Upper lobe of left lung (tissue), 6 donors: ENCODE data around the gene PTCH1. TPM values are rescaled to one million over a fixed set of nuclear protein-coding genes. Genes with fewer than 3 reads are reported as not detected.

Experiments
- ATAC-seq, 2 donors: fragments of 200-7000 bp; cut with Tn5 transposase; one replicate each; pipeline ENCODE4 v1.9.1; 2022; ENCODE audit warnings: mild to moderate bottlenecking in 2 of 2, moderate library complexity in 2 of 2; ENCODE audit not compliant: low FRiP score in 2 of 2
- DNase-seq, 2 donors: peaks; one replicate each; pipeline ENCODE4 v3.0.0-alpha.2; 2019 to 2020
- H3K27ac ChIP-seq, 4 donors: fragments of 200-600 bp; sonication (generic); one replicate each; pipeline ENCODE4 v1.5.1; 2016 to 2019
- H3K27me3 ChIP-seq, 4 donors: fragments of 200-600 bp; sonication (generic); one replicate each; pipeline ENCODE4 v1.5.1; 2017 to 2019
- H3K36me3 ChIP-seq, 4 donors: fragments of 200-600 bp; sonication (generic); one replicate each; pipeline ENCODE4 v1.5.1; 2016 to 2019
- H3K4me1 ChIP-seq, 4 donors: fragments of 200-600 bp; sonication (generic); one replicate each; pipeline ENCODE4 v1.5.1; 2018 to 2019
- H3K4me3 ChIP-seq, 4 donors: fragments of 200-600 bp; sonication (generic); one replicate each; pipeline ENCODE4 v1.5.1; 2017 to 2019; ENCODE audit warnings: mild to moderate bottlenecking in 2 of 4, moderate library complexity in 1 of 4
- H3K9me3 ChIP-seq, 4 donors: fragments of 200-600 bp; sonication (generic); one replicate each; pipeline ENCODE4 v1.5.1; 2018 to 2019
- EP300 ChIP-seq, 4 donors: sonication (generic); formaldehyde crosslinking; IDR thresholded peaks; one replicate each; pipeline ENCODE4 v1.5.1; 2017; ENCODE audit warnings: antibody characterized with exemption in 4 of 4, control low read depth in 2 of 4
- POLR2A ChIP-seq, 4 donors: fragments of 450-650 bp; IDR thresholded peaks; one replicate each; pipeline ENCODE4 v1.5.1; 2016 to 2017; ENCODE audit warnings: antibody characterized with exemption in 4 of 4, mild to moderate bottlenecking in 2 of 4
- POLR2AphosphoS5 ChIP-seq, 2 donors: sonication (generic); formaldehyde crosslinking; IDR thresholded peaks; one replicate each; pipeline ENCODE4 v1.5.1; 2017; ENCODE audit warnings: antibody characterized with exemption in 2 of 2
- WGBS, 2 donors: methylation state at CpG; one replicate each; pipeline ENCODE4 v1.1.5; 2017 to 2018; 5-methylcytosine and 5-hydroxymethylcytosine counted together
- total RNA-seq, 6 donors: library from RNA; depleted of rRNA in 4 of 6; stranded (reverse); fragments of >200 nt in 4 of 6; gene quantifications; one replicate each; pipeline versions ENCODE4 v1.1.0 to v1.2.1, GENCODE V29; 2016 to 2021
- TF ChIP-seq, protein P1 (sequence below), 6 experiments: fragments of 450-650 bp in 4 of 6; fragments of 200-600 bp in 2 of 6; sonication (generic) in 2 of 6; IDR thresholded peaks; one replicate each; pipeline ENCODE4 v1.5.1; 2016 to 2019; ENCODE audit warnings: antibody characterized with exemption in 6 of 6
- donor health status: DM: no; HTN: no; CAD: no; lungs with moderate emphysema.
- donor health status: DM: no; HTN: yes; CAD: no; lungs with severe emphysema.

PTCH1 gene
- total RNA-seq, 6 donors from 2014 or later: 7.4 to 28.0 (median 13.9) TPM

DNA sequence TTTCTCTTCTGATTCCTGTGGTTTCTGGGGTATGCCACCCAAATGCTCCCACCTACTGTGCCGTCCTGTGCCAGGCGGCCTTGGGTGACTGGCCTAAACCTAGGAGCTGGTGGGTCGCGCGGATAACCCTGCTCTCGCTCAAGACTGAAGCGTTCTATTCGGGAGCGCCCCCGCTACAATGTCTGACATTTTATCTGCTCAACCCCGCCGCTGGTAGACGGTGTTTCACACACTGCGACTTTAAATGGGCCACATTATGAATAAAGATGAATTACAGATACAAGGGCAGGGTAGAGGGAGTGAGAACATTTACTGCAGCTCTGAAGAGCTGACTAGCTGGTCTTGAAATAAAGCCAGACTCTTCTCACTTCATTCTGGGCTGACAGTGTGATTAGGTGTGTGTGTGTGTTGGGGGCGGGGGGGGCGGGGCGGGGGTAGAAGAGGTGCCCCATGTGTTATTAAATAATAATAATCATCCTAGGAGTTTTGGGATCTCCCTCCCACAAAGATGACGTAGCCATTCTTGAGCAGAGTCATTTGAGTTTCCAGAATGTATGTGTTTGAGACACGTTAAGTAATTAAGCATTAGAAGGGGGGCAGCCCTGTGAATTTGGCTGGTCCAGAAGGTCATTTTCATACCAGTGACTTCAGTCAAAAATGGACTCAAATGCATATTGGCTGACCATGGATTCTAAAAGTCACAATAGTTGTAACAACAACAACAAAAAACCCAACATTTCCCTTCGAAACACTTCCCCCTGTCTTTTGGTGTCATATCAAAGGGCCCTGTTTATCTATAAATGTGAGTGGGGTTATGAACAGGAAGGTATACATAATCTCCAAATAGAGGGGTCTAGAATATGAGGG lies 1.0 kb upstream of the PTCH1 start:
- 63 to 82% methylated on average over 18 to 20 of the region's 20 CpGs for WGBS, 2 donors
- Histone ChIP-seq H3K4me3 (peak overlapping the region in 3 of 4 donors; percentile 53 to 65 (median 62)), H3K36me3 (no peaks in the 10 kb centered on the region), H3K27me3 (peaks cover 0 to 6% (median 0%) of the 10 kb centered on the region in 4 donors), H3K27ac (peak overlapping the region in 1 of 4 donors; percentile 65), H3K4me1 (peaks cover 7 to 24% (median 15%) of the 10 kb centered on the region in 4 donors), H3K9me3 (peaks cover 0 to 3% (median 0%) of the 10 kb centered on the region in 4 donors)
- TF ChIP-seq POLR2A (IDR thresholded peaks at IDR 0.05) (no peak), EP300 (IDR thresholded peaks at IDR 0.05) (no peak), POLR2AphosphoS5 (IDR thresholded peaks at IDR 0.05) (no peak)
- TF ChIP-seq, protein P1, sequence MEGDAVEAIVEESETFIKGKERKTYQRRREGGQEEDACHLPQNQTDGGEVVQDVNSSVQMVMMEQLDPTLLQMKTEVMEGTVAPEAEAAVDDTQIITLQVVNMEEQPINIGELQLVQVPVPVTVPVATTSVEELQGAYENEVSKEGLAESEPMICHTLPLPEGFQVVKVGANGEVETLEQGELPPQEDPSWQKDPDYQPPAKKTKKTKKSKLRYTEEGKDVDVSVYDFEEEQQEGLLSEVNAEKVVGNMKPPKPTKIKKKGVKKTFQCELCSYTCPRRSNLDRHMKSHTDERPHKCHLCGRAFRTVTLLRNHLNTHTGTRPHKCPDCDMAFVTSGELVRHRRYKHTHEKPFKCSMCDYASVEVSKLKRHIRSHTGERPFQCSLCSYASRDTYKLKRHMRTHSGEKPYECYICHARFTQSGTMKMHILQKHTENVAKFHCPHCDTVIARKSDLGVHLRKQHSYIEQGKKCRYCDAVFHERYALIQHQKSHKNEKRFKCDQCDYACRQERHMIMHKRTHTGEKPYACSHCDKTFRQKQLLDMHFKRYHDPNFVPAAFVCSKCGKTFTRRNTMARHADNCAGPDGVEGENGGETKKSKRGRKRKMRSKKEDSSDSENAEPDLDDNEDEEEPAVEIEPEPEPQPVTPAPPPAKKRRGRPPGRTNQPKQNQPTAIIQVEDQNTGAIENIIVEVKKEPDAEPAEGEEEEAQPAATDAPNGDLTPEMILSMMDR (IDR thresholded peaks at IDR 0.05): no peak
- ATAC-seq: no peak
- DNase-seq: no peak

GRCh38 chr9:95516221-95516733 lies 494 bp downstream of the PTCH1 start:
- Histone ChIP-seq H3K4me1 (peaks cover 13 to 34% (median 23%) of the 10 kb centered on the region in 4 donors), H3K27me3 (peaks cover 0 to 6% (median 0%) of the 10 kb centered on the region in 4 donors), H3K27ac (peak overlapping the region; percentile 11 to 71 (median 57)), H3K36me3 (no peaks in the 10 kb centered on the region), H3K9me3 (peaks cover 0 to 3% (median 0%) of the 10 kb centered on the region in 4 donors), H3K4me3 (peak overlapping the region; percentile 44 to 65 (median 58))
- peak in 1 of 2 donors; percentile 42 for ATAC-seq
- TF ChIP-seq EP300 (IDR thresholded peaks at IDR 0.05) (no peak), POLR2A (IDR thresholded peaks at IDR 0.05) (no peak), POLR2AphosphoS5 (IDR thresholded peaks at IDR 0.05) (no peak)
- TF ChIP-seq, protein P1 (IDR thresholded peaks at IDR 0.05): no peak
- DNase-seq: peak in 1 of 2 donors; percentile 87
- 0% methylated on average over 28 to 42 of the region's 69 CpGs for WGBS, 2 donors

DNA sequence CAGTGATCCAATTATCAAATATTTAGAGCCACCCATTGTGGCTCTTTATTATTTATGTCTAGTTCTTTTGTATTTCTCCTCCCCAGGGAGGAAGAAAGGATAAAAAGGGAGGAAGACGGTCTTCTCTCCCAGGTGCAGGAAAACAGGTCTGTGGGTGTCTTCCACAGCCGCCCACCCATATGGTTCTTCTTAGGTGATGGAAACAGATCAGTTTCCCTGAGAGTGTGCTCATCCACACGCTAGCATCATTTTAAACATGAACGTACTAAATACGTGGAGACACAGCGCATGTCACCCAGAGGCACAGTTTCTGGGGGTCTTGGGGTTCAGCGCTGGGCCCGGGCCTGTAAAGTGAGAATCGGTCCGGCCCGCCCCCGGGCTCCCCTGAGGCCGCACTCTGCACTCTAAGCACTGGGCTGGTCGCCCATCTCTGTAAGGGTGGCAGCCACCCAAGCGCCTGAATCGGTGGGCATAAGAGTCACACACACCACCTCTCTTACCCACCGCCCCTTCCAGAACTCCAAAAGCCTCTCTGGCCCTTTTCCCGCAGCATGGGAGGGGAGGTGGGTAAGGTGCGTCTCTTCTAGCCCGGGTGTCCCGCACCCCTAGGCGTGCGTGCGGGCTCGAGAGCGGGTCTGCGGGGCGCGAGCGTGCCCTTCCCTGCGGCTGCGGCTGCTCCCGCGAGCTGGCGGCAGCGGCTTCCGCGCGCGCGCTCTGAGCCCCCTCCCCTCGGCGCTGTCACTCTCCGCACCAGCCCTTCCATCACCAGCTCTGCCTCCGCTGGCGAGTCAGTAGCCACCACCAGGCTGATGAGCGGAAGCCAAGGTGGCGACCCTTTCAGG lies 1.3 kb downstream of the PTCH1 start:
- Histone ChIP-seq H3K9me3 (peaks cover 0 to 3% (median 0%) of the 10 kb centered on the region in 4 donors), H3K4me1 (peaks cover 13 to 35% (median 23%) of the 10 kb centered on the region in 4 donors), H3K27me3 (peaks cover 0 to 6% (median 0%) of the 10 kb centered on the region in 4 donors), H3K27ac (peak overlapping the region in 1 of 4 donors; percentile 46), H3K36me3 (no peaks in the 10 kb centered on the region), H3K4me3 (peak overlapping the region; percentile 17 to 65 (median 58))
- WGBS, 2 donors: 14 to 31% methylated on average over 18 to 43 of the region's 48 CpGs
- ATAC-seq (no peak), DNase-seq (peak in 1 of 2 donors; percentile 86)
- TF ChIP-seq EP300 (IDR thresholded peaks at IDR 0.05) (no peak), POLR2AphosphoS5 (IDR thresholded peaks at IDR 0.05) (no peak), POLR2A (IDR thresholded peaks at IDR 0.05) (no peak)
- TF ChIP-seq, protein P1 (IDR thresholded peaks at IDR 0.05): no peak

- Histone ChIP-seq H3K9me3 (peaks cover 0 to 1% (median 0%) of the 10 kb centered on the region in 4 donors), H3K4me1 (peaks cover 13 to 44% (median 28%) of the 10 kb centered on the region in 4 donors), H3K27ac (no peak overlapping the region), H3K27me3 (peaks cover 0 to 6% (median 0%) of the 10 kb centered on the region in 4 donors), H3K36me3 (no peaks in the 10 kb centered on the region), H3K4me3 (no peak overlapping the region)
- DNase-seq: no peak
- WGBS, 2 donors: 88 to 96% methylated on average over 5 of the region's 5 CpGs
- ATAC-seq: no peak
- TF ChIP-seq POLR2A (IDR thresholded peaks at IDR 0.05) (no peak), EP300 (IDR thresholded peaks at IDR 0.05) (no peak), POLR2AphosphoS5 (IDR thresholded peaks at IDR 0.05) (no peak)
- TF ChIP-seq, protein P1 (IDR thresholded peaks at IDR 0.05): no peak
These were observed 2.4 kb downstream of the PTCH1 start for GRCh38 chr9:95514342-95514741.
